GM12801 (cell line): Measurements from ENCODE around the gene ADAP1.

ENCODE experiments used
- TF ChIP-seq, protein P1 (sequence below): IDR thresholded peaks from one replicate; pipeline ENCODE4 v1.5.1; 2011; ENCODE audit warnings: control low read depth; ENCODE audit not compliant: insufficient read length; ENCODE audit errors: extremely low read depth

ADAP1 gene

GRCh38 chr7:922334-923107 lies 32.0 kb downstream of the ADAP1 start:
- TF ChIP-seq, protein P1, sequence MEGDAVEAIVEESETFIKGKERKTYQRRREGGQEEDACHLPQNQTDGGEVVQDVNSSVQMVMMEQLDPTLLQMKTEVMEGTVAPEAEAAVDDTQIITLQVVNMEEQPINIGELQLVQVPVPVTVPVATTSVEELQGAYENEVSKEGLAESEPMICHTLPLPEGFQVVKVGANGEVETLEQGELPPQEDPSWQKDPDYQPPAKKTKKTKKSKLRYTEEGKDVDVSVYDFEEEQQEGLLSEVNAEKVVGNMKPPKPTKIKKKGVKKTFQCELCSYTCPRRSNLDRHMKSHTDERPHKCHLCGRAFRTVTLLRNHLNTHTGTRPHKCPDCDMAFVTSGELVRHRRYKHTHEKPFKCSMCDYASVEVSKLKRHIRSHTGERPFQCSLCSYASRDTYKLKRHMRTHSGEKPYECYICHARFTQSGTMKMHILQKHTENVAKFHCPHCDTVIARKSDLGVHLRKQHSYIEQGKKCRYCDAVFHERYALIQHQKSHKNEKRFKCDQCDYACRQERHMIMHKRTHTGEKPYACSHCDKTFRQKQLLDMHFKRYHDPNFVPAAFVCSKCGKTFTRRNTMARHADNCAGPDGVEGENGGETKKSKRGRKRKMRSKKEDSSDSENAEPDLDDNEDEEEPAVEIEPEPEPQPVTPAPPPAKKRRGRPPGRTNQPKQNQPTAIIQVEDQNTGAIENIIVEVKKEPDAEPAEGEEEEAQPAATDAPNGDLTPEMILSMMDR: no peak

- TF ChIP-seq, protein P1: no peak
Observed at GRCh38 chr7:921581-922333, 32.7 kb downstream of the ADAP1 start.

DNA sequence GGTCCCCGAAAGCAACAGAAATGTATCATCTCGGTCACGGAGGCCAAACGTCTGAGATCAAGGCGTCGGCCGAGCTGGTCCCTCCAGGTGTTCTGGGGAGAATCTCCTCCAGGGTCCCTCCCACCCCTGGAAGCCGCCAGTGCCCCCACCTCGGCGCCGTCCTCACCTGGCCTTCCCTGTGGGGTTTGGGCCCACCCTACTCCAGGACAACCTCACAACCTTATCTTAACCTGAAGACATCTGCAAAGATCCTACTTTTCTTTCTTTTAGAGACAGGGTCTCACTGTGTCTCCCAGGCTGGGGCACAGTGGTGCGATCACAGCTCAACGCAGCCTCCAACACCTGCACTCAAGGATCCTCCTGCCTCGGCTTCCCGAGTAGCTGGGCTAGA lies 33.4 kb downstream of the ADAP1 start:
- TF ChIP-seq, protein P1: no peak

GRCh38 chr7:920351-921070 lies 34.0 kb downstream of the ADAP1 start:
- TF ChIP-seq, protein P1: no peak

- TF ChIP-seq, protein P1: no peak
Observed at GRCh38 chr7:919924-920341, 34.5 kb downstream of the ADAP1 start.

DNA sequence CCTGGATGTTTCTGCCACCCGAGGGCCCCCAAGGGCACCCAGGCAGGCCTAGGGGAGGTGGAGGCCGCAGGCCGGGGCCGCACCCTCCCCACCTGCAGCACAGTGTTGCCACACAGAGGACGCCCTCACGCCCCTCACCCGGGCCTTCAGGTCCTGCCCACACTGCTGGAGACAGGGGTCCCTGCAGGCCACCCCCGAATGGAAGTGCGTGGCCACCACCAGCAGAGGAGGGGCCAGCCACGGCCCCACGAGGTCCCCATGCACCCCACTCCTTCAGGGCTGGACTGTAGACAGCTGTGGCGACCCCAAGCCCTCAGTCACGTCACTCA lies 35.4 kb downstream of the ADAP1 start:
- TF ChIP-seq, protein P1: no peak

- TF ChIP-seq, protein P1: no peak
Observed at GRCh38 chr7:918441-919113, 35.9 kb downstream of the ADAP1 start.
